NCI-H1048 (cell line): ENCODE measurements around the gene BRI3BP.
A peak's percentile ranks its signal among the peaks of the same experiment; 100 is the strongest.
"Not testable (repeated sequence)": the region's sequence is repeated elsewhere in the genome, so short reads cannot be mapped to it uniquely, and the experiment has no call there.

ENCODE experiments used
- DNase-seq: peaks from one replicate; lab custom pipeline; 2025; lab: John Stamatoyannopoulos, UW

The BRI3BP gene

DNA sequence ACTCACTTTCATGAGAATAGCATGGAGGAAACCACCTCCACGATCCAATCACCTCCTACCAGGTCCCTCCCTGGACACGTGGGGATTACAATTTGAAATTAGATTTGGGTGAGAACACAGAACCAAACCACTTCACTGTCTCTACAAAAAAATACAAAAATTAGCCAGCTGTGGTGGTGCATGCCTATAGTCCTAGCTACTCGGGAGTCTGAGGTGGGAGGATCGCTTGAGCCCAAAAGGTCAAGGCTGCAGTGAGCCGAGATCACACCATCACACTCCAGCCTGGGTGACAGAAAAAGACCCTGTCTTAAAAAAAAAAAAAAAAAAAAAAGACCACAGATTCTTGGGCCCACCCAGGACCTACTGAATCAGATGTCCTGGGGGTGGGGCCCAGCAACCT is 28.3 kb downstream of the BRI3BP start:
- DNase-seq = no peak

DNA sequence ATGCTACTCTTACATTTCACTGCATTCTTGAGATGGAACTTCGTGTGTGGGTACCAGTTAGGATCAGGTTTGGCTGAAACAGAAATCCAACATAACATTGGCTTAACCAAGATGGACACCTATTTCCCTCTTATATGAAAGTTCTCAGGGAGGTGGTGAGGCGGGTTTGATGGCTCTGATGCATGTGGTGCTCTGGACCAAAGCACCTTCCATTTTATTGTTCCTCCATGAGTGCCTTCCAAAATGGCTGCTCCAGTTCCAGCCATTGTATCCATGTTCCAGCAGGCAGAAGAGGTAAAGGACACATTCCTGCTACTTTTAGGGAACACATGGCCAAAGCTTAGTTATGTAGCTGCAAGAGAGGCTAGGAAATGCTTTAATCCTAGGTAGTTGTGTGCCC is 29.6 kb downstream of the BRI3BP start:
- no peak for DNase-seq

DNA sequence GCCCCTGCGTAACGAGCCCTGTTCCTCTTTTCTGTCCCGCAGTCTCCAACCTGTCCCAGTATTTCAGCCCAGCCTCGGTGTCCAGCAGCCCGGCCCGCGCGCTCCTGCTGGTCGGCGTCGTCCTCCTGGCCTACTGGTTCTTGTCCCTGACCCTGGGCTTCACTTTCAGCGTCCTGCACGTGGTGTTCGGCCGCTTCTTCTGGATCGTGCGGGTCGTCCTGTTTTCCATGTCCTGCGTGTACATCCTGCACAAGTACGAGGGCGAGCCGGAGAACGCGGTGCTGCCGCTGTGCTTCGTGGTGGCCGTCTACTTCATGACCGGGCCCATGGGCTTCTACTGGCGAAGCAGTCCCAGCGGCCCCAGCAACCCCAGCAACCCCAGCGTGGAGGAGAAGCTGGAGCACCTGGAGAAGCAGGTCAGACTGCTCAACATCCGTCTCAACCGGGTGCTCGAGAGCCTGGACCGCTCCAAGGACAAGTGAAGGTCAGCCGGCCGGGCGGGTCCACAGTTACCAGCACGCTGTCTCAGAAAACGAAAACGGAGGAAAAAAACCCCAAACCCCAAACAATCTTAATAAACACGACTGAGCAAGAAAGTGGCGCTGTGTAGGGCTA is 31.6 kb downstream of the BRI3BP start:
- no peak for DNase-seq

DNA sequence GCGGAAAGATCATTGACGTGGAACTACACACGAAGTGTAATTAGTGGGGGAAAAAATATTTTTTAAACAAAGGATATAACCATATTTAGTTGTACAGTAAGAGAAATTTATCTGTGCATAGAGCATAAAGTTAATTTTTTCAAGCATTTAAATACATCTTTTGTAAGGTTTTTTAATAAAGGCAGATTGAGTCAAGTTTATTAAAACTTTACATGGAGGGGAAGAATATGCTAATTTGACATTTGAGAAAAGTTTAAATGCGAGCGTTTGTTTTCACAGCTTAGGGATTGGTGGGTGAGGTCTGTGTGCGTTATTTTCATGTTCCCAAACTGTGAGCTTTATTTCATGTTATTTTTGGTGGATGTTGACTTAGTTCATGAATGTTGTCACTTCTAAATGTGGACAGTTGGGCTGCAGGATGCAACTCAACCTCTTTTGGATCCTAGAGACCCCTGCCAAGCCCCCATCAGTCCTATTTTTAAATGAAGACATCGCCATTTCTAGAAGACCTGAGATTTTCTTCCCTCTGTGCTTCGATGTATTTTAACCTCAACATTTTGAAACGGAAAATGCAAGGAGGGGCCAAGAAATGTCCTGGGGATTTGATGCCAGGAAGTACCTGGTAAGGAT is 32.3 kb downstream of the BRI3BP start:
- DNase-seq = no peak

DNA sequence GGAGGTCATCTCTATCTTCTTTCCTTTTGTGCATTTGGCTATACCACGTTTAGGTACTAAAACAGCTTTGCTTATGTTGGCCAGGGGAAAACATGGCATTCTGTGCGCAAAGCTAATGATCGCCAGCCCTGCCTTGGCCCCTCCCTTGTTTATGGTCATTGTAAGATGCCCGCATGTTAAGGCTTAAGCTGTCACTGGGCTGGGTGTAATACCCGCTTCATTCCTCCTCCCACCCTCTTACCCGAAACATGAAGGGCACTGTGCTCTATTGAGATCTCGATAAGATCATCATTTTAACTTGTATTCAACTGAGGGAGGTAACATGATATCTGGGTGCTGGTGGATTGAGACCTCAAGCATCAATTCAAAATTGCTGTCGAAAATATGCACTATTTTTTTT is 34.7 kb downstream of the BRI3BP start:
- no peak for DNase-seq

DNA sequence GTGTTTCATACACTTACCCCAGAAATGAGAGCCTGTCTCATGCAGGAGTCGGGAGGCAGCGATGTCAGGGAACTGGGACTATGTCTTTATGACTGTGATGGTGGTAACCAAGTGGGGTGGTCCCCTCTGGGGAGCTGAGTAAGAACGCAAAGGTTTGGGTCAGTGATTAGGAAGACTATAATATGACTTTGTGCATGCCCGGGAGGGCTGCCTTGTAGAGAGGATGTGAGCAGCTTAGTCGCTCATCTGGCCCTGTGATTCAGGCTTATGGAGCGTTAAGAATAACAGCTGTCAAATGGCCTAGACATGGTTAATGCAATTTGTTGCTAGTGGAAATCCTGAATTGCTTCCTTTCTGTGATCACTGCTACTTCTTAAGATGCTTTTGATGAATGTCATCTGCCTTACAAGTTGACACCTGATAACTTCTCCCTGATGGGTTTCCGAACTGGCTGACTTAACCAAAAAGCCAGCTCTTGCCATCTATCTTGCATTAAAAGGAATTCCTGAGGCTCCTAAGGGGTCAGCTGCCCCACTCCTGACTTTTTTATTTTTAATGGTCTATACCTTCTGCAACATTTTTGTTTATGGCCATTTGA is 36.4 kb downstream of the BRI3BP start:
- no peak for DNase-seq

DNA sequence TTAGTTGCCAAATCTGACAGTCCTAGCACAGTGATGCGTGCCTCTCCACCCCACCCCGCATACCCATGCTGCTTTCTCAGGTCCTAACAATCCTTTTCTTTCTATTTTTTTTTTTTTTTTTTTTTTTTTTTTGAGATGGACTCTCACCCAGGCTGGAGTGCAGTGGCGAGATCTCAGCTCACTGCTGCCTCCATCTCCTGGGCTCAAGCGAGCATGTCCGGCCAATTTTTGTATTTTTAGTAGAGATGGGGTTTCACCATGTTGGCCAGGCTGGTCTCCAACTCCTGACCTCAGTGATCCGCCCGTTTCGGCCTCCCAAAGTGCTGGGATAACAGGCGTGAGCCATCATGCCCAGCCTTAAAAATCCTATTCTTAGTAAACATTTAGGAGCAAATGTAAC is 38.0 kb downstream of the BRI3BP start:
- not testable (repeated sequence) for DNase-seq

DNA sequence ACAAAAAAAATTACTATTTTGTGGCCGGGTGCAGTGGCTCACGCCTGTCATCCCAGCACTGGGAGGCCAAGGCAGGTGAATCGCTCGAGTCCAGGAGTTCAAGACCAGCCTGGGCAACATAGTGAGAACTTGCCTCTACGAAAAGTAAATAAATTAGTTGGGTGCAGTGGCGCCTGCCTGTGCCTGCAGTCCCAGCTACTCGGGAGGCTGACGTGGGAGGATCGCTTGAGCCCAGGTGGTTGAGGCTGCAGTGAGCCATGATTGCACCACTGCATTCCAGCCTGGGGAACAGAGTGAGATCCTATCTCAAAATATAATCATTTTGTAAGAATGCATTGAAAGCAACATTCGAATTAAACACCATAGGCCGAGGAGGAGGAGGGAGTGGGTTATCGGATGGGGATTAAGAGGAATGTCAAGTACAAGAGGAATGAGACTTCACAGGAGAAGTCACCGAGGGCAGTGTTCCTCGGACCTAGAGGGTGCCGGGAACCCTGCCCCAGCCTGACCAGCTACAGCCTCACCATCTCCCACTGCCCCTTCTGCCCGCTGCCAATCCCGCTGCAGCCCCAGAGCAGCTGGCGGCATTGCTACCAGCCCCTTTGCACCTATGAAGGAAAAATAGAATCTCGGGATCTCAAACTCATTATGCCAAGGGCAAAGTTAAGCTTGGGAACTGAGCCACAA is 39.2 kb downstream of the BRI3BP start:
- DNase-seq = no peak

DNA sequence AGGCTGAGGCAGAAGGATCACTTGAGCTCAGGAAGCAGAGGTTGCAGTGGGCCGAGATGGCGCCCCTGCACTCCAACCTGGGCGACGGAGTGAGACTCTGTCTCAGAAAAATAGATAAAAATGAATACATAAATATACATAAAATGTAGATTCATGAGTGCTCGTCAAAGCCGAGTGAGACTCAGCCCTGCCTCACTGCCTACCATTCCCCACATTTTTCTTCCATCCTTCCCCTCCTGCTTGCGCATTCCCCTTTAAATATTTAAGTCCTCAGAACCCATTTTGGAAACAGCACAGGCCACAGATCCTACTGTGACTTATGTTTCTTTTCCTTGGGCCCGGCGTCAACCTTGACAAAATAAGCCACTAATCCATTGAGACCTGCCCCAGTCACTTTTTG is 39.8 kb downstream of the BRI3BP start:
- DNase-seq = no peak

DNA sequence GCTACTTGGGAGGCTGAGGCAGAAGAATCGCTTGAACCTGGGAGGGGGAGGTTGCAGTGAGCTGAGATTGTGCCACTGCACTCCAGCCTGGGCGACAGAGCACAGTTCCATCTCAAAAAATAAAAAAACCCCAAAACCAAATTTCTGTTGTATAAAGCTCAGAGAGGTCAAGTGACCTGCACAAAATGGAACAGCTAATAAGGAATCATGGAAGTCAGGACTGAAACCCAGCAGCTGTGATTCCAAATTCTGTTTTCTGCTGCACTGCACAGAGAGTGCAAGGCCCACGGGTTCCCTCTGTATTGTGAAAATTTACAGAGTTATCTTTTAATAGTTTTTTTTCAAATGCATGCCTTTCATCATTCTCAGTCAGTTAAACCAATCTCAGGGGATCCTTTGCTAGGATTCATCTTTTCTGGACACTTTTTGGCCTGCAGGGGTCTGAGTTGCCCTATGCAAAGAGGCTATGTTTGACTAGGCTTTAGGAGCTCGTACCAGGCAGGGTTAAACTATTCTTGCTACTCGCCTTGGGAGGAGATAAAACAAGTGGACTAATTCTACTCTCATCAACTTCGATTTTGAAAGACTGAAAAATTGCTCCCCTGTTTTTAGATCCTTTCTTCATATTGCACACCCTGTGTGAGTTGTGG is 45.7 kb downstream of the BRI3BP start:
- no peak for DNase-seq

DNA sequence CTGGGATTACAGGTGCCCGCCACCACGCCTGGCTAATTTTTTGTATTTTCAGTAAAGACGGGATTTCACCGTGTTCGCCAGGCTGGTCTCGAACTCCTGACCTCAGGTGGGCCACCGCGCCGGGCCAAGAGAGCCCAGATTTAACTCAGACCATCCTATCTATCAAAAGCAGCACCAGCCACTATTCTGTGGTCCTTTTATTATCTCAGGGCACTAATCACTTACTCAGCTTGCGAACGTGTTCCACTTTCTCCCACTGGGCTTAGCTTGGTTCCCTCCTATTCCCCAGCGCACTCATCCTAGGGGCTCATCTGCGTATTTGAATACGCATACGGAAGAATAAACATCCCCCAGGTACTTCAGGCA is 55.6 kb downstream of the BRI3BP start:
- no peak for DNase-seq

DNA sequence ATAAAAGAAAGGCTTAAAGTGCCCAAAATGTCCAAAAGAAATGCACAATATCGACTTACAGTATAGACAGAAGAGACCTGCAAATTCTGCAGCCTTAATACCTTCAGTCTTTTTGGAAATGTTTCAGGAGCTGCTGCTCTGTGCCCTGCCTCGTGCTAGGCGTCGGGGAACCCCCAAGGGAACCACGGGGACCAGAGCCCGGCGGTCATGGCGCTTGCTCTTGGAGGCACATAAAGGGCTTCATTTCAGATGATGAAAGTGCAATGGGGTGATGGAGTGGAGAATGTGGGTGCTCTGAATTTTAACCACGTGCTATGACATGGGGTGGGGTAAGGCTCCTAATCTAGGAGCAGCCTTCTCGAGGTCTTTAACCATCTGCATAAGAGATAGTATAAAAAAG is 57.0 kb downstream of the BRI3BP start:
- no peak for DNase-seq

DNA sequence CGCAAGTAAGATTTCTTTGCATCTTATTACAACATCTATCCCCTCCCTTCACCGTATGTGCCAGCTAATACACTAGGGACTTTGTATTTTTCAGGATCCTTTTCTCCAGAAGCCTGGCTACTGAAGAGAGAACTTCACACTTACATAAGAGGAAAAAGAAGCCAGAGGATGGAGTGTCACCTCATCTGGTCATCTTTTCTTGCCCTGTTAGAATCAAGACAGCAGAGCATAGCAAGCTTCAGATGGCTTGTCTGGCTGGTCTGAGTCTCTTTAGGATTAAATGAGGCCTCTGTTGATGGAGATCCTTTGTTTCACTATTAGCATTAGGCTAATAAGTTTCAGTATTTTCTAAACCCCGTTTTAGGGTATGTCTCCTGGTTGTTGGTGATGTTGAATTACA is 57.4 kb downstream of the BRI3BP start:
- DNase-seq = no peak

DNA sequence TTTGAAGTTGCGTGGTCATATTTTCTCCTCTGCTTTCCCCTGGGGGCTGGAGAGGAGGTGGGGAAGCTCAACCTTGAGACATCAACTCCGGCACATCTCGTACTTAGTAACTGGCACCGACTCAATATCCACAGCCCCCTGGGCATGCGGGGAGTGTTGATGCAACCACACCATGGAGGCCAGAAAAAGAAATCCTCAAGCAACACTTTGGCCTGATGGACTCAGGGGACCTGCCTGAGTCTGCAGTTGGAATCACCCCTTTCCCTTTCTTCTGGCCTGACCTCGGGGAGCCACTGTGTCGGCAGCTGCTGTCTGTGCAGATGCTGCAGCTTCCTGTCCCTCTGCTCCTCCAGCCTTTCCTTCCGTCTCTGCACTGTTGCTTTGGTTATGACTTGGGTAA is 60.4 kb downstream of the BRI3BP start:
- no peak for DNase-seq

DNA sequence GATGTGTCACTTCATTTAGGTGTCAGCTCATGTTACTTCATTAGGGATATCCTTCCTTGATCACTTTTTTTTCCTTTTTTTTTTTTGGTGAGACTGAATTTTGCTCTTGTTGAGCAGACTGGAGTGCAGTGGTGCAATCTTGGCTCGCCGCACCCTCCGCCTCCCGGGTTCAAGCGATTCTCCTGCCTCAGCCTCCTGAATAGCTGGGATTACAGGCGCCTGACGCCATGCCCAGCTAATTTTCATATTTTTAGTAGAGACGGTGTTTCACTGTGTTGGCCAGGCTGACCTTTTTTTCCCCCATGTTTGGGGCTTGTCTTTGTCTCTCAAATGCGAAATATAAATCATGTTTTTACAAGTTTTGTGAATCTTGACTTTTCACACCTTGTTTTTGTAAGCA is 62.1 kb downstream of the BRI3BP start:
- no peak for DNase-seq

DNA sequence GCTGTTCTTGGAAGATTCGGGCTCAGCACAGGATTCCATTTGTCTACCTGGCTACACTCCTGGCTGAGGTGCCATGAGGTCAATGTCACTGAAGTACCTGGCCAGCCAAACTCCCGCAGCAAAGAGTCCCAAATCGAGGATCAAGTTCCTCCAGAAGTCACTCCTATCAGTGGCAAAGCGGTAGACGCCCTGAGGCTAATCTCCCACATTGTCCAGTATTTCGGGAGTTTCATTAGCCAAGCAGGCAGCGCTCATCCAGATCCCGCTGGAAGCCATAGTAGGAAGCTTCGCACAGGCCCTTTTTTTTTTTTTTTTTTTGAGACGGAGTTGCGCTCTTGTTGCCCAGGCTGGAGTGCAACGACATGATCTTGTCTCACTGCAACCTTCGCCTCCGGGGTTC is 62.9 kb downstream of the BRI3BP start:
- DNase-seq = no peak

DNA sequence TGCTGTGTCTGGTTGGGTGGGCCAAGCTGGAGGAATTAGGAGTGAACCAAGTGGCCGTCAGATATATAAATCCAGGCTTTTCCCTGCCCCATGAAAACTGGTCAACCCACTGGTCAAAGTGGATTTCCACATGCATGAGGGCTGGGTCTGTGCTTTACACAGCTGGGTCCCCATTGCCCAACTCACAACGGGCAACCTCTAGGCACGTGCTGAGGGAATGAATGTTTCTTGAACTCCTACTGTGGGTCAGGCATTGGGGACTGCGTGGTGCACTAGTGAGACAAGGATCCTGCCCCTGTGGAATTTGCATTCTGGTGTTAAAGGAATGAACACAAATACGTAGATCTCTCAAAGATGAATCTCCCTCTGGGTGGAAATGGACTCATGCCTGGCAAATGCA is 64.3 kb downstream of the BRI3BP start:
- DNase-seq = no peak

DNA sequence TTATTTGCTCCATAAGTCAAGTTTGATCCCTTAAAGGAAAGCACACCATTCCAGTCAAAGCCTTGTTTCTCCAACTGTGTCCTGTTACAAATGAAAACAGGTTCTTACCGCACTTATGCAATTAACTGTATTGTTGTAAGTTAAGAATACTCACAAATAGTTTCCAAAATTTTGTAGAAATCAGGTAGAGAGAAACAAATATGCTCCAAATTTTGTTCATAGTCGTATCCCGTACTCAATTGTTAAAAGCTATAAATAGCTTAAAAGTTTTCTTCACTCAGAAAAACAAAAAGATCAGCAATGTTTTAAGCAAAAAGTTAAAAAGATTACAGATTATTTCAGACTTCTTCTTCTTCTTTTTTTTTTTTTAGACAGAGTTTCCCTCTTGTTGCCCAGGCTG is 67.8 kb downstream of the BRI3BP start:
- no peak for DNase-seq

DNA sequence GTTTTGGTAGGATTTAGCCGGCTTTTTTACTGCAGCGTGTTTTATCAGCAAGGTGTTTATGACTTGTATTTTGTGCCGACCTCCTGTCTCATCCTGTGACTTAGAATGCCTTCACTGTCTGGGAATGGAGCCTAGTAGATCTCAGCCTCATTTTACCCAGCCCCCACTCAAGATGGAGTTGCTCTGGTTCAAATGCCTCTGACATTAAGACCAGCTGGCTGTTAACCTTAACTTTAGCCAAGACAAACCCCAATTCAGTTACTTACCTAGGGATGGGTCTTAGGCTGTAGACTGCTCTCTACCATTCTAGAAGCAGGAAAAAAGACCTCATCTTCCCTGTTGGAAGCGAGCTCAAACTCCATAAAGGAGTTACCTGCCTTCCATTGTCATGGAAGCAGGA is 70.1 kb downstream of the BRI3BP start:
- DNase-seq = not testable (repeated sequence)

DNA sequence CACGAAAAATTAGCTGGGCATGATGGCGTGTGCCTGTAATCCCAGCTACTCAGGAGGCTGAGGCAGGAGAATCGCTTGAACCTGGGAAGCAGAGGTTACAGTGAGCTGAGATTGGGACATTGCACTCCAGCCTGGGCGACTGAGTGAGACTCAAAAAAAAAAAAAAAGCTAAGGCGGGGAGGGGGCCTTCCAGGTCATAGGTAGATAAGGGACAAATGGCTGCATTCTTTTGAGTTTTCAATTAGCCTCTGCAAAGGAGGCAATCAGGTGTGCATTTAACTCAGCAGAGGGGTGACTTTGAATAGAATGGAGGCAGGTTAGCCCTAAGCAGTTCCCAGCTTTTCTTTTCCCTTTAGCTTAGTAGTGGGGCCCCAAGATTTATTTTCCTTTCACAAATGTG is 71.0 kb downstream of the BRI3BP start:
- no peak for DNase-seq

DNA sequence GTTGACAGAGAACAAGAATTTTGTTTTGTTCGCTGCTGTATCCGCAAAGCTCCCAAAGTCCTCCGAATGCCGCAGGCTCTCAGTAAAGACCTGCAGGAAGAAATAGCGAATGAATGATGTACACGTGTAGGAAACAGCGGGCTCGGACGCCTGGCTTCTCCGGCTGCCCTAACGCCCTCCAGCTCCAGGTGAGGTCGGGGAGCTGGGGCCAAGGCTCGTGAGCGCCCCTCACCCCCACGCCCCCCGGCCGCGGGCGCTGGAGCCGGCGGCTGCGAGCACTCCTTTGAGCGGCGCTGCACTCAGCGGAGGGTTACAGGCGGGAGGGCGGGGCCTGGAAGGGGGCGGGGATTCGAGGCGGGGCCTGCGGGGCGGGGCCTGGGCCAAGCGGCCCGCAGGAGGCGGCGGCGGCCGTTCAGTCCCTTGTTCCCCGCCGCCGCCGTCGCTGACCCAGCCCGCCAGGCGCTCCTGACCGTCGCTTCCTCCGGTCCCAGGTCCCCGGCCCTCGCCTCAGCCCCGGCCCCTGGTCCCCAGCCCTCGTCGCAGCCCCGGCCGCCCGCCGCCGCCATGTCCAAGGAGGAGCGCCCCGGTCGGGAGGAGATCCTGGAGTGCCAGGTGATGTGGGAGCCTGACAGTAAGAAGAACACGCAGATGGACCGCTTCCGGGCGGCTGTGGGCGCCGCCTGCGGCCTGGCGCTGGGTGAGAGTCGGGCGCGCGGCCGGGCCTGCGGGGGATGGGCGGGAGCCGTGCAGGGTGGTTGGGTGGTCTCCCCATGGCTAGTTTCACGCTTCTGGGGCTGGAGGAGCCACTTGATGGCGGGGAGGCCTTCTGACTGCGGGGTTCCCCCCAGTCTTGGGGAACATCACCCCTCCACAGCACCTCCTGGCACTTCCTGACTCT is 71.8 kb downstream of the BRI3BP start, which contains the start of gene AACS:
TSS of gene AACS (plus strand) at position 415 of the 898 bp plus-strand sequence. CDS start at position 565, 150 bp downstream.
- peak; percentile 33 for DNase-seq
